Testis (tissue), 2 donors: ENCODE results near the gene RPS6KA5.

Source experiments
- POLR2A ChIP-seq: fragments of 450-650 bp; IDR thresholded peaks from one replicate; pipeline ENCODE4 v1.6.1; 2017; ENCODE audit warnings: antibody characterized with exemption, mild to moderate bottlenecking, moderate library complexity
- TF ChIP-seq, protein P1 (sequence below), 3 experiments: fragments of 450-650 bp in 2 of 3; fragments of 200-600 bp in 1 of 3; sonication (generic) in 1 of 3; IDR thresholded peaks; one replicate each; pipeline ENCODE4 v1.5.1; 2016 to 2019; ENCODE audit warnings: antibody characterized with exemption in 3 of 3, mild to moderate bottlenecking in 2 of 3, moderate library complexity in 1 of 3

DNA sequence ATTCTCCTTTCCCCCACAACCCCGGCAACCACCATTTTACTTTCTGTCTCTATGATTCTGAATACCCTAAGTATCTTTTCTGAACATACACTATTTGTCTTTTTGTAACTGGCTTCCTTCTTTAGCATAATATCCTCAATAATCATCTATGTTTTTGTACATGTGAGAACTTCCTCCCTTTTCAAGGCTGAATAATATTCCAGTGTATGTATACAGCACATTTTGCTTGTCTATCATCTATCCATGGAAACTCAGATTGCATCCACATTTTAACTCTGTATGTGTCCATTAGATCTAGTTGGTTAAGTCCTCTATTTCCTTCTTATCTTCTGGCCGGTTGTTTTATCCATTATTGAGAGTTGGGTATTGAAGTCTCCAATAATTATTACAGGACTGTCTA is 180.2 kb downstream of the RPS6KA5 start:
- TF ChIP-seq, protein P1, sequence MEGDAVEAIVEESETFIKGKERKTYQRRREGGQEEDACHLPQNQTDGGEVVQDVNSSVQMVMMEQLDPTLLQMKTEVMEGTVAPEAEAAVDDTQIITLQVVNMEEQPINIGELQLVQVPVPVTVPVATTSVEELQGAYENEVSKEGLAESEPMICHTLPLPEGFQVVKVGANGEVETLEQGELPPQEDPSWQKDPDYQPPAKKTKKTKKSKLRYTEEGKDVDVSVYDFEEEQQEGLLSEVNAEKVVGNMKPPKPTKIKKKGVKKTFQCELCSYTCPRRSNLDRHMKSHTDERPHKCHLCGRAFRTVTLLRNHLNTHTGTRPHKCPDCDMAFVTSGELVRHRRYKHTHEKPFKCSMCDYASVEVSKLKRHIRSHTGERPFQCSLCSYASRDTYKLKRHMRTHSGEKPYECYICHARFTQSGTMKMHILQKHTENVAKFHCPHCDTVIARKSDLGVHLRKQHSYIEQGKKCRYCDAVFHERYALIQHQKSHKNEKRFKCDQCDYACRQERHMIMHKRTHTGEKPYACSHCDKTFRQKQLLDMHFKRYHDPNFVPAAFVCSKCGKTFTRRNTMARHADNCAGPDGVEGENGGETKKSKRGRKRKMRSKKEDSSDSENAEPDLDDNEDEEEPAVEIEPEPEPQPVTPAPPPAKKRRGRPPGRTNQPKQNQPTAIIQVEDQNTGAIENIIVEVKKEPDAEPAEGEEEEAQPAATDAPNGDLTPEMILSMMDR (IDR thresholded peaks at IDR 0.05) = no peak
- TF ChIP-seq POLR2A = no peak
